ENCODE results near the gene TPBGL.

TPBGL gene

DNA sequence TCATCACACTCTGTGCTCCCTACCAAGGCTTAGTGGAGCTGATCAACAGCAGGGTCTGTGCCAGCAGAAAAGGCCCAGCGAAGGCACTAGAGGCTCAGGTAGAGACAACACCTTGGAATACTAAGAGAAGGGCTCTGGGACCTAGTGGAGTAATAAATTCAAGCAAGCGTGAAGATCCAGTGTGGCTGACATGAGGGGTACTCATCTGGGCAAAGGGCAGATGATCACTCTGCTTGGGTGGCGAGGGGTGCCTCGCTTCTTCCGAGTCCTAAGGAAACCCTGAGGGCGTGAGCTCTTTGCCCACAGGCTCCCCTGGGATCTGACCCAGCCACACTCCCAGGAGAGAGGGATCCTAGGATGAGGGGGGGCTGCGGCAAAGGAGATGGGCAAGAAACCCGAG is 3.5 kb upstream of the TPBGL start:
- Histone ChIP-seq H3K9me3 (ENCODE audit: control insufficient read depth in 2 of 2, low read length in 2 of 2) (peaks cover 0 to 4% of the 10 kb centered on the region in 2 donors), H3K27me3 (ENCODE audit: control insufficient read depth in 1 of 2, insufficient read depth in 2 of 2, low read length in 2 of 2) (peaks cover 21 to 30% of the 10 kb centered on the region in 2 donors)

DNA sequence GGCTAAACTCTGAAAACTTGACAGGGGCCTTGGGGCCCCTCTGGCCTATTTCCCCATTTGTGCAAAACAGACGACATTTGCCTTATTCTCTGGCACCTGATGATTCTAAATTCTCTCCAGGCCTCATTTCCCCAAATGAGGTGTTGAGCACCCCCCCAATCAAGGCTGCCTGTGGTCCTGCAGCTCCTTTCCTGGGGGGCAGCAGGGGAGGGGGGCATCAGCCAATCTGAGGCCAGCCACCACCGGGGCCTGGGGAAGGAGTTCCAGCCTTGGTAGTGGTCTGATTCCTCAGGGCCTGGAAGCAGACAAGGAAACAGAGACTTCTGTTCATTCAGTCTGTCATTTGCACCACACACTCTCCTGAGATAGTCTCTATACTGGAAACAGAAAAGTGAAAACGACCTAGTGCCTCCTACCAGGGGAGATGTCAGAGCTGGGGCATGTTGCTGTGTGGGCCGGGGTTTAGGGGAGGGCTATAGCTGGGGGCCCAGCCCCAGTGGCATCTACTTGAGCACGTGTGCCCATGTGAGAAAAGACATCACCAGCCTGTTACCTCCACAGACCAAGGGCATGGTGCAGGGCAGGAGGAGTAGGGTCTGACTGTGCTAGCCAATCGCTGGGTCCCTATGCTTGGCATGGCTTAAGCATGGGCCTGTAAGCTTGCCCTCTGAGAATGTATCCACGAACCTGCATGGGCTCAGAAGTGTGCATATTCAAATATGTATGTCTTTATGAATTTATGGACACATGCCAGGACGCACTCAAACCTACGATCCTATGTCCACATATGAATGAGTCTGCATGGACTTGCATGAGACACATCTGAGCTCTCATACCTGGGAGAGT is 1.8 kb upstream of the TPBGL start:
- Histone ChIP-seq H3K4me1 (ENCODE audit: control insufficient read depth, insufficient read depth, low read length) (peaks cover 13% of the 10 kb centered on the region), H3K36me3 (ENCODE audit: control insufficient read depth in 2 of 2, insufficient read depth in 2 of 2, low read length in 2 of 2) (no peaks in the 10 kb centered on the region), H3K9ac (ENCODE audit: low read length in 2 of 2) (no peak overlapping the region), H3K27ac (ENCODE audit: low read length) (no peak overlapping the region), H3K9me3 (ENCODE audit: control insufficient read depth in 2 of 2, low read length in 2 of 2) (no peaks in the 10 kb centered on the region), H3K27me3 (ENCODE audit: control insufficient read depth in 1 of 2, insufficient read depth in 2 of 2, low read length in 2 of 2) (peaks cover 32 to 44% of the 10 kb centered on the region in 2 donors), H3K4me3 (ENCODE audit: low read length in 2 of 2) (no peak overlapping the region)

More for the DNA sequence above, 3.5 kb upstream of the TPBGL start:
- Histone ChIP-seq H3K36me3 (ENCODE audit: control insufficient read depth in 2 of 2, insufficient read depth in 2 of 2, low read length in 2 of 2) (no peaks in the 10 kb centered on the region), H3K4me3 (ENCODE audit: low read length in 2 of 2) (no peak overlapping the region), H3K4me1 (ENCODE audit: control insufficient read depth, insufficient read depth, low read length) (peaks cover 10% of the 10 kb centered on the region), H3K27ac (ENCODE audit: low read length) (no peak overlapping the region), H3K9ac (ENCODE audit: low read length in 2 of 2) (no peak overlapping the region)

DNA sequence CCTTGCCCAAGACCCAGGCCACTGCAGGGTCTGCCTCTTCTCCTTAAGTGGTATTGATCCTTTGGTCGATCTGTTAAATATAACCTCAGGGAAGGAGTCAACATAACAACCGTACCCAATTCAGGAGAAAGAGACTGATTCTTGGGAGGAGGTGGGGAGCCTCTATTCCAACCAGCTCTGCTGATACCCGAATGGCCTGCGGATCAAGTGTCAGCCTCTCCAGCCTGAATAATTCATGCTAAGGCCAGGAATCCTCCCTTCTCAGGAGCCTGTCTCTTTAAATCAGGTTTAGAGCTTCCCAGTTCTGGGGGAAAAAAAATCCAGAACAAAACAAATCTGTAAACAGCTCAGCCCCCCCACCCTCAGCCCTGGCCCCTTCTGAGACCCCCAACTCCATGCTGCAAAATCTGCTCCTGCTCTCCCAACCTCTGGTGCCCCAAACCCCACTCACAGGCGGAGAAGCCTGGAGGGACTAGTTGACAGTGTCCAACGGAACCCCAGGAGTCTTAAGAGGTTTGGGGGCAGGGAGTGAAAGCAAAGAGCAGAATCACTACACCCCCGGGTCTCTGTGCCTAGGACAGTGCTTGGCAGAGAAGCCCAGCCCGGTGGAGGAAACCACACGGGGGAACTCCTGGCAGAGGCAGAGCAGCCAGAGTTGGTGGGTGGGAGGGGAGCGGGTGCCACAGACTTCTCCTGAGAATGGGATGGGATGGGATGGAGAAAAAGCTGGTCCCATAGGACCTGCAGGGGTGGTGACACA is 863 bp upstream of the TPBGL start:
- Histone ChIP-seq H3K4me3 (ENCODE audit: low read length in 2 of 2) (no peak overlapping the region), H3K27me3 (ENCODE audit: control insufficient read depth in 1 of 2, insufficient read depth in 2 of 2, low read length in 2 of 2) (peaks cover 29 to 41% of the 10 kb centered on the region in 2 donors), H3K36me3 (ENCODE audit: control insufficient read depth in 2 of 2, insufficient read depth in 2 of 2, low read length in 2 of 2) (no peaks in the 10 kb centered on the region), H3K4me1 (ENCODE audit: control insufficient read depth, insufficient read depth, low read length) (peaks cover 13% of the 10 kb centered on the region), H3K9ac (ENCODE audit: low read length in 2 of 2) (no peak overlapping the region), H3K27ac (ENCODE audit: low read length) (no peak overlapping the region), H3K9me3 (ENCODE audit: control insufficient read depth in 2 of 2, low read length in 2 of 2) (no peaks in the 10 kb centered on the region)

DNA sequence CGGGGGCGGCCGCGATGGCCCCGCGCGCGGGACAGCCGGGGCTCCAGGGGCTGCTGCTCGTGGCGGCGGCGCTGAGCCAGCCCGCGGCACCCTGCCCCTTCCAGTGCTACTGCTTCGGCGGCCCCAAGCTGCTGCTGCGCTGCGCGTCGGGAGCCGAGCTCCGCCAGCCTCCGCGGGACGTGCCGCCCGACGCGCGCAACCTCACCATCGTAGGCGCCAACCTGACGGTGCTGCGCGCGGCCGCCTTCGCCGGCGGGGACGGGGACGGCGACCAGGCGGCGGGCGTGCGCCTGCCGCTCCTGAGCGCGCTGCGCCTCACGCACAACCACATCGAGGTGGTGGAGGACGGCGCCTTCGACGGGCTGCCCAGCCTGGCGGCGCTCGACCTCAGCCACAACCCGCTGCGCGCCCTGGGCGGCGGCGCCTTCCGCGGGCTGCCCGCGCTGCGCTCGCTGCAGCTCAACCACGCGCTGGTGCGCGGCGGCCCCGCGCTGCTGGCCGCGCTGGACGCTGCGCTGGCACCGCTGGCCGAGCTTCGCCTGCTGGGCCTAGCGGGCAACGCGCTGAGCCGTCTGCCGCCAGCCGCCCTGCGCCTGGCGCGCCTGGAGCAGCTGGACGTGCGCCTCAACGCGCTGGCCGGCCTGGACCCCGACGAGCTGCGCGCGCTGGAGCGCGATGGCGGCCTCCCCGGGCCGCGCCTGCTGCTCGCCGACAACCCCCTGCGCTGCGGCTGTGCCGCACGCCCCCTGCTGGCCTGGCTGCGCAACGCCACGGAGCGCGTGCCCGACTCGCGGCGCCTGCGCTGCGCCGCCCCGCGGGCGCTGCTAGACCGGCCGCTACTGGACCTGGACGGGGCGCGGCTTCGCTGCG is 697 bp downstream of the TPBGL start:
- Histone ChIP-seq H3K27ac (ENCODE audit: low read length) (no peak overlapping the region), H3K9me3 (ENCODE audit: control insufficient read depth in 2 of 2, low read length in 2 of 2) (no peaks in the 10 kb centered on the region), H3K4me3 (ENCODE audit: low read length in 2 of 2) (peak overlapping the region in 1 of 2 donors; percentile 70), H3K9ac (ENCODE audit: low read length in 2 of 2) (no peak overlapping the region), H3K4me1 (ENCODE audit: control insufficient read depth, insufficient read depth, low read length) (peaks cover 13% of the 10 kb centered on the region), H3K36me3 (ENCODE audit: control insufficient read depth in 2 of 2, insufficient read depth in 2 of 2, low read length in 2 of 2) (no peaks in the 10 kb centered on the region), H3K27me3 (ENCODE audit: control insufficient read depth in 1 of 2, insufficient read depth in 2 of 2, low read length in 2 of 2) (peaks cover 28 to 42% of the 10 kb centered on the region in 2 donors)

DNA sequence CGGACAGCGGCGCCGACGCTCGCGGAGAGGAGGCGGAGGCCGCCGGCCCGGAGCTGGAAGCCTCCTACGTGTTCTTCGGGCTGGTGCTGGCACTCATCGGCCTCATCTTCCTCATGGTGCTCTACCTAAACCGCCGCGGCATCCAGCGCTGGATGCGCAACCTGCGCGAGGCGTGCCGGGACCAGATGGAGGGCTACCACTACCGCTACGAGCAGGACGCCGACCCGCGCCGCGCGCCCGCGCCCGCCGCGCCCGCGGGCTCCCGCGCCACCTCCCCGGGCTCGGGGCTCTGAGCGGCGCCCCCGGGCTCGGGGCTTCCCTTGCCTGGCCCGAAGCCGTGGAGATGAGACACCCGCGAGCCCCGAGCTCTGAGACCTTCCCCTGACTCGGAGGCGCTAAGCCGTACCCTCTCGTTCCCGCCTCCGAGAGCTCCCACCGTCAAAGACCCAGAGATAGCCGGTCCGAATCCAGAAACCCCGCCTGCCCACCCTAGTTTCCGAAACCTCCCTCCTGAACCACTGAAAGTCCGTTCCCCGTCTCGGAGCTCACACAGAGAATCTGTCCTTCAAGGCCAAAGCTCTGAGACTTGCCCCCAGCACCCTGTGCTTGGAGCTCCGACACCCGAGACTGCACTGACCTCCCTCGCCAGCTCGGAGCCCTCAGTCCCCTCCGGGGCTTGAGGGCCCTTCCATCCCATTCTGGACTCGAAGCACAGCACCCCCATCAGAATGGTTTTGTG is 1.5 kb downstream of the TPBGL start:
- H3K9ac ChIP-seq (ENCODE audit: low read length in 2 of 2): no peak overlapping the region
- H3K4me1 ChIP-seq (ENCODE audit: control insufficient read depth, insufficient read depth, low read length): peaks cover 13% of the 10 kb centered on the region
- no peaks in the 10 kb centered on the region for H3K9me3 ChIP-seq (ENCODE audit: control insufficient read depth in 2 of 2, low read length in 2 of 2)
- H3K27ac ChIP-seq (ENCODE audit: low read length): no peak overlapping the region
- no peaks in the 10 kb centered on the region for H3K36me3 ChIP-seq (ENCODE audit: control insufficient read depth in 2 of 2, insufficient read depth in 2 of 2, low read length in 2 of 2)
- peak overlapping the region in 1 of 2 donors; percentile 70 for H3K4me3 ChIP-seq (ENCODE audit: low read length in 2 of 2)
- peaks cover 28 to 42% of the 10 kb centered on the region in 2 donors for H3K27me3 ChIP-seq (ENCODE audit: control insufficient read depth in 1 of 2, insufficient read depth in 2 of 2, low read length in 2 of 2)

DNA sequence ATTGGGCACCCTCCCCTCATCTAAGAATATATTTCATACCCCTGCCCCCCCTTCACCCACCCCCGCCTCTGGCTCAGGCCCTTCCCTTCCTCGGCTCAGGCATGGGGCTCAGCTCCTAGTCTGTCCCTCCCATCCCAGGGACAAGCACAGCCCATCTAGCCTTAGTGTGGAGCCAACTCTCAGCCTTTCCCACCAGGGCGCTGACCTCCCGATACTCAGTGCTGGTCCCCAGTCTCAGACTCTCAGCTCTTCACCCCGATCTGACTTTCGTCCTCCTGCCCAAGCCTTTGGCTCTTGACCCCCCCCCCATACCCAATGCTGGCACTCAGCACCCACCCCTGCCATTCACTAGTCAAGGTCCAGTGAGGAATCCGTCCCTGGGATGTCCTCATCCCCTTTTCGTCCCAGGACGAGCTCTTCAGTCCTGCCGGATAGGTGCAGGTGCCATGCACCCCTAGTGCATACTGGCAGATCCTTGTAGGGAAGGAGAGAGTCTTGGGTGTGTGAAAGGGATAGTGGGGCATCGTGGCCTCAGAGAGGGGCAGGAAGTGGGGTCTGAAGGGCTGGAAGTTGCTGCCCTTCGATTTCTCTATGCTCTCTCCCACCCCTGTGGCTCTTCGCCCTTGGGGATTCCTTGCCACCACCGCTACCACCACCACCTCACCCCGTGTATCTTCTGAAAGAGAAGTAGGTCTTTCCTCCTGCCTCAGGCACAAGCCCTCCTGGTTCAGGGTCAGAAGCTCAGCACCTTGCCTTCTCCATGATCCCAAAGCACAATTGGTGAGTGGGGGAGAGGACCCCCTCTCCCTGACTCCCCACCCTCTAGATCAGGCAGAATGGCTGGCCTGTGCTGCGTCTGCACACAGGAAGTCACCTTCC is 2.4 kb downstream of the TPBGL start:
- Histone ChIP-seq H3K9me3 (ENCODE audit: control insufficient read depth in 2 of 2, low read length in 2 of 2) (no peaks in the 10 kb centered on the region), H3K27ac (ENCODE audit: low read length) (no peak overlapping the region), H3K4me1 (ENCODE audit: control insufficient read depth, insufficient read depth, low read length) (peaks cover 13% of the 10 kb centered on the region), H3K36me3 (ENCODE audit: control insufficient read depth in 2 of 2, insufficient read depth in 2 of 2, low read length in 2 of 2) (no peaks in the 10 kb centered on the region), H3K4me3 (ENCODE audit: low read length in 2 of 2) (no peak overlapping the region), H3K27me3 (ENCODE audit: control insufficient read depth in 1 of 2, insufficient read depth in 2 of 2, low read length in 2 of 2) (peaks cover 27 to 40% of the 10 kb centered on the region in 2 donors), H3K9ac (ENCODE audit: low read length in 2 of 2) (no peak overlapping the region)

DNA sequence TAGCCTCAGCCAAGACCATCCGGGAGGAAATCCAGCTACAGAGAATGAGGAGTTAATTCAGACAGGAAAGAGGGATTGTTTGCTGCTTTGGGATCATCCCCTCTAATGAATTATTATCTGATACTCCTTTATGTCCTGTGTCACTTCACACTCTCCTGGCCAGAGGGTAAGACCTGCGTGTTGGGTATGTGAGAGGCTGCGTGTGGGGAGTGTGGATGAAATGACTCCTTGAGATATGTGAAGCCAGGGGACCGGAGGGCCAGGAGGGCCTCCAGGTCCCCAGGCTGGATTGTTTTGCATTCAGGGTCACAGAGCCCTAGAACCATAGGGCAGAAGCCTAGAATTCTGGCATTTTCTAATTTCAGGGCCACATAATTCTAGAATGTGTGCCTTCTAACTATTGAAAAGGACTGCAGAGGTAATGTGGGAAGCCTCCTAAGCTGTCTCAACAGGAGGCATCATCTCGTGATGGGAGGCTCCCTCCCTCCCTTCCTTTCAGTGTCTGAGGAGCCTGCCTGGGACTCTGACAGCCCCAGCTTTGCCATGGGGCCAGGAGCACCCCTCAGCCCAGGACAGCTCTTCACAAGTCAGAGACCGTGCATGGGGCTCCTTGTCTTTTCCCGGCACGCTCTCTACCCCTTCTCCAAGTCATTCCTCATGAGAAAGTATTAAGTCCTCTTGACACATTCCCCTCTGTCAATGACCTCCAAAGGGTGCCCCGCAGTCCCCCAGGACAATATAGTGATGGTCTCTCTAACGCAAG is 3.7 kb downstream of the TPBGL start:
- Histone ChIP-seq H3K4me3 (ENCODE audit: low read length in 2 of 2) (no peak overlapping the region), H3K27me3 (ENCODE audit: control insufficient read depth in 1 of 2, insufficient read depth in 2 of 2, low read length in 2 of 2) (peaks cover 22 to 39% of the 10 kb centered on the region in 2 donors), H3K9me3 (ENCODE audit: control insufficient read depth in 2 of 2, low read length in 2 of 2) (no peaks in the 10 kb centered on the region), H3K9ac (ENCODE audit: low read length in 2 of 2) (no peak overlapping the region), H3K4me1 (ENCODE audit: control insufficient read depth, insufficient read depth, low read length) (peaks cover 18% of the 10 kb centered on the region), H3K27ac (ENCODE audit: low read length) (no peak overlapping the region), H3K36me3 (ENCODE audit: control insufficient read depth in 2 of 2, insufficient read depth in 2 of 2, low read length in 2 of 2) (no peaks in the 10 kb centered on the region)

DNA sequence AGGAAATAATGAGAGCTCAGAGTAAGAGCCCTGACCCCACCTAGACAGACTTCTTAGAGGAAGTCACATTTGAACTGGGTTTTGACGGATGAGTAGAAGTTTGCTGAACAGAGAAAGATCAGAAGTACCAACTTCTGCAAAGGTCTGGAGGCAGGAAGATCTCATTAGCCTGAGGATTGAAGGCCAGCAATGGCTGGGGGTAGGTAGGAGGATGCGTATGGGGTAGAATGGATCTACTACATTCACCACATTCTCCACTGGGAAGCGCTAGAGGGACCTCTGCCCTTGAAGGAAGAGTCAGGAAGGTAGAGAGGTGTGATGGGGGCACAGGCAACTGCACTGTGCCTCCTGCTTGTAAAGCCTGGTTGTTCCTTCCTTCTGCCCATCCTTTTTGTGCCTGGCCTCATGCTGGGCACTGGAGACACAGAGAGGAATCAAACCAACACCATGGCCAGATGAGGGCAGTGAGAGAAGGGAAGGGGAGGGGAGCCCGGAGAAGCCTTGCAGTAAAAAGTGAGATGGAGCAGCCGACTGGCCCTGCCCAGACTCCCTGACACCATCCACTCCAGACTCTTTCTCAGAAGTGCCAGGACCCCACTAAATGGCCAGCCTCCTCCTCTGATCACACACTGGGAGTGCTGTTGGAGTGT is 4.9 kb downstream of the TPBGL start:
- Histone ChIP-seq H3K9ac (ENCODE audit: low read length in 2 of 2) (no peak overlapping the region), H3K27ac (ENCODE audit: low read length) (no peak overlapping the region), H3K27me3 (ENCODE audit: control insufficient read depth in 1 of 2, insufficient read depth in 2 of 2, low read length in 2 of 2) (peaks cover 18 to 30% of the 10 kb centered on the region in 2 donors)

More for the DNA sequence above, 4.9 kb downstream of the TPBGL start:
- Histone ChIP-seq H3K9me3 (ENCODE audit: control insufficient read depth in 2 of 2, low read length in 2 of 2) (no peaks in the 10 kb centered on the region), H3K4me1 (ENCODE audit: control insufficient read depth, insufficient read depth, low read length) (peaks cover 15% of the 10 kb centered on the region), H3K36me3 (ENCODE audit: control insufficient read depth in 2 of 2, insufficient read depth in 2 of 2, low read length in 2 of 2) (no peaks in the 10 kb centered on the region), H3K4me3 (ENCODE audit: low read length in 2 of 2) (no peak overlapping the region)
